Neural cell (in vitro differentiated cells): Measurements from ENCODE around the gene HERC3. TPM values are rescaled to one million over a fixed set of nuclear protein-coding genes. Genes with fewer than 3 reads are reported as not detected.

Experiments
- H2AFZ ChIP-seq: fragments of 200-600, 300-800 bp; sonication (generic), shearing (Covaris generic); 2 replicates; pipeline ENCODE4 v1.6.0; 2014; ENCODE audit warnings: low read depth, mild to moderate bottlenecking, antibody characterized with exemption, low read length, moderate library complexity
- H3F3A ChIP-seq: fragments of 200-600 bp; shearing (Covaris generic); 2 replicates; pipeline ENCODE4 v1.6.1; 2016; ENCODE audit warnings: mild to moderate bottlenecking, moderate library complexity, mixed read lengths, antibody characterized with exemption, low read length; ENCODE audit not compliant: insufficient read depth, poor library complexity, severe bottlenecking
- H3K27ac ChIP-seq: fragments of 200-600, 300-800 bp; sonication (generic), shearing (Covaris generic); 2 replicates; pipeline ENCODE4 v1.5.1; 2014; ENCODE audit warnings: mild to moderate bottlenecking, low read length, moderate library complexity
- H3K27me3 ChIP-seq: fragments of 300-800, 200-600 bp; sonication (generic), shearing (Covaris generic); 2 replicates; pipeline ENCODE4 v1.6.0; 2014; ENCODE audit warnings: mild to moderate bottlenecking, low read depth, low read length, moderate library complexity; ENCODE audit not compliant: insufficient read depth
- H3K36me3 ChIP-seq: fragments of 300-800, 200-600 bp; sonication (generic), shearing (Covaris generic); 2 replicates; pipeline ENCODE4 v1.5.1; 2014; ENCODE audit warnings: mild to moderate bottlenecking, antibody characterized with exemption, low read length, moderate library complexity; ENCODE audit not compliant: insufficient read depth
- H3K4me2 ChIP-seq: fragments of 300-800, 200-600 bp; sonication (generic), shearing (Covaris generic); 2 replicates; pipeline ENCODE4 v1.6.0; 2014; ENCODE audit warnings: mild to moderate bottlenecking, low read length
- H3K4me3 ChIP-seq: fragments of 300-800, 200-600 bp; sonication (generic), shearing (Covaris generic); 2 replicates; pipeline ENCODE4 v1.5.1; 2014; ENCODE audit warnings: mild to moderate bottlenecking, low read length, moderate library complexity
- H3K79me2 ChIP-seq: fragments of 200-600 bp; shearing (Covaris generic); replicated peaks from 2 replicates; pipeline ENCODE4 v1.6.0; 2014; ENCODE audit warnings: mild to moderate bottlenecking, low read length, moderate library complexity; ENCODE audit not compliant: insufficient read depth
- H3K9ac ChIP-seq: fragments of 300-800, 200-600 bp; sonication (generic), shearing (Covaris generic); 2 replicates; pipeline ENCODE4 v1.6.1; 2016; ENCODE audit warnings: mild to moderate bottlenecking, low read length, mixed read lengths
- H3K9me2 ChIP-seq: fragments of 200-600 bp; shearing (Covaris generic); 2 replicates; pipeline ENCODE4 v1.6.1; 2016; ENCODE audit warnings: mild to moderate bottlenecking, low read length, mixed read lengths; ENCODE audit not compliant: insufficient read depth
- H3K9me3 ChIP-seq: fragments of 200-600, 300-800 bp; sonication (generic), shearing (Covaris generic); 2 replicates; pipeline ENCODE4 v1.6.1; 2016; ENCODE audit warnings: mild to moderate bottlenecking, mixed run types, low read length, moderate library complexity, mixed read lengths
- H4K20me1 ChIP-seq: fragments of 200-600 bp; shearing (Covaris generic); 2 replicates; pipeline ENCODE4 v1.6.1; 2016; ENCODE audit warnings: mild to moderate bottlenecking, mixed run types; ENCODE audit not compliant: insufficient read depth
- CTCF ChIP-seq: fragments of 450-650 bp; IDR thresholded peaks from 2 replicates; pipeline ENCODE4 v1.5.1; 2014; ENCODE audit warnings: antibody characterized with exemption, mild to moderate bottlenecking, moderate library complexity; ENCODE audit not compliant: poor library complexity, severe bottlenecking
- EP300 ChIP-seq: fragments of 450-650 bp; conservative IDR thresholded peaks from 2 replicates; pipeline ENCODE4 v1.6.1; 2014; ENCODE audit warnings: antibody characterized with exemption, mild to moderate bottlenecking, moderate library complexity; ENCODE audit not compliant: poor library complexity, severe bottlenecking
- EZH2 ChIP-seq: fragments of 200-600, 300-800 bp; shearing (Covaris generic), sonication (generic); IDR thresholded peaks from 2 replicates; pipeline ENCODE4 v1.6.1; 2014; ENCODE audit warnings: antibody characterized with exemption, low read length, borderline replicate concordance, mild to moderate bottlenecking; ENCODE audit not compliant: insufficient read depth, poor library complexity, severe bottlenecking
- MXI1 ChIP-seq: fragments of 450-650 bp; conservative IDR thresholded peaks from 2 replicates; pipeline ENCODE4 v1.6.1; 2014; ENCODE audit warnings: antibody characterized with exemption, mild to moderate bottlenecking; ENCODE audit not compliant: poor library complexity, severe bottlenecking
- POLR2AphosphoS5 ChIP-seq: IDR thresholded peaks from 2 replicates; pipeline ENCODE4 v1.6.1; 2012
- RAD21 ChIP-seq: fragments of 450-650 bp; conservative IDR thresholded peaks from 2 replicates; pipeline ENCODE4 v1.6.1; 2014; ENCODE audit warnings: antibody characterized with exemption, mild to moderate bottlenecking, moderate library complexity
- REST ChIP-seq: IDR thresholded peaks from 2 replicates; pipeline ENCODE4 v1.6.1; 2012; ENCODE audit warnings: borderline replicate concordance
- SMC3 ChIP-seq: fragments of 450-650 bp; conservative IDR thresholded peaks from 2 replicates; pipeline ENCODE4 v1.6.1; 2014; ENCODE audit warnings: antibody characterized with exemption, mild to moderate bottlenecking, moderate library complexity; ENCODE audit not compliant: poor library complexity
- TAF1 ChIP-seq: IDR thresholded peaks from 2 replicates; pipeline ENCODE4 v1.6.1; 2012; ENCODE audit warnings: low read depth
- polyA plus RNA-seq: library from polyadenylated mRNA; depleted of rRNA; stranded (reverse); fragments of >200 nt; gene quantifications from 2 replicates; pipeline ENCODE4 v1.2.3, GENCODE V29; 2014

The HERC3 gene
- polyA plus RNA-seq, 1 donor from 2014 or later: 49.2 TPM

- no peak overlapping the region for H3K4me2 ChIP-seq
- no peak overlapping the region for H2AFZ ChIP-seq
- no peaks in the 10 kb centered on the region for H4K20me1 ChIP-seq
- TF ChIP-seq REST (no peak), EZH2 (no peak), RAD21 (no peak), POLR2AphosphoS5 (no peak), SMC3 (no peak), EP300 (no peak), CTCF (no peak), MXI1 (no peak), TAF1 (no peak)
- no peaks in the 10 kb centered on the region for H3K9me2 ChIP-seq
- no peak overlapping the region for H3K27ac ChIP-seq
- H3K36me3 ChIP-seq: peaks cover 2% of the 10 kb centered on the region
- H3K9me3 ChIP-seq: no peaks in the 10 kb centered on the region
- H3K9ac ChIP-seq: no peak overlapping the region
- no peaks in the 10 kb centered on the region for H3F3A ChIP-seq
- H3K4me3 ChIP-seq: peak overlapping the region; percentile 5
- H3K79me2 ChIP-seq: no peaks in the 10 kb centered on the region
- no peaks in the 10 kb centered on the region for H3K27me3 ChIP-seq
These were observed 160.5 kb downstream of the HERC3 start for GRCh38 chr4:88752754-88753153.

GRCh38 chr4:88753658-88754571, 161.6 kb downstream of the HERC3 start:
- no peak for TF ChIP-seq POLR2AphosphoS5
- TF ChIP-seq TAF1: no peak
- no peak for TF ChIP-seq SMC3
- TF ChIP-seq REST: no peak
- TF ChIP-seq MXI1: no peak
- TF ChIP-seq EZH2: no peak
- no peak for TF ChIP-seq EP300
- no peak for TF ChIP-seq RAD21
- no peak for TF ChIP-seq CTCF
- H3K27ac ChIP-seq: no peak overlapping the region

More at GRCh38 chr4:88753658-88754571, 161.6 kb downstream of the HERC3 start:
- Histone ChIP-seq H3K79me2 (no peaks in the 10 kb centered on the region), H3K4me3 (peak overlapping the region; percentile 5), H3K9ac (no peak overlapping the region), H3F3A (no peaks in the 10 kb centered on the region), H3K4me2 (no peak overlapping the region), H3K9me2 (no peaks in the 10 kb centered on the region), H3K9me3 (no peaks in the 10 kb centered on the region), H3K27me3 (no peaks in the 10 kb centered on the region), H3K36me3 (peaks cover 2% of the 10 kb centered on the region), H4K20me1 (no peaks in the 10 kb centered on the region), H2AFZ (no peak overlapping the region)
